PC-3 (cell line): ENCODE results near the gene ELOVL5. TPM values are rescaled to one million over a fixed set of nuclear protein-coding genes. Genes with fewer than 3 reads are reported as not detected.

ENCODE experiments used
- ATAC-seq: fragments of 200-7000 bp; cut with Tn5 transposase; 2 replicates; pipeline ENCODE4 v1.9.1; 2020; ENCODE audit warnings: mild to moderate bottlenecking, moderate library complexity
- BruUV-seq: library from RNA; stranded (reverse); fragments of 400-500 nt; replicated peaks from 2 replicates; lab custom pipeline; 2021; lab: Mats Ljungman, UMichigan
- CTCF ChIA-PET: fragments of 300-600 bp; sonication (Branson Sonifier 250); formaldehyde crosslinking; loops from one replicate; lab custom pipeline; 2022; ENCODE audit warnings: antibody characterized with exemption; lab: Charles Lee
- POLR2A ChIA-PET: fragments of 300-600 bp; sonication (Branson Sonifier 250); formaldehyde crosslinking; loops from one replicate; lab custom pipeline; 2022; ENCODE audit warnings: antibody characterized with exemption; ENCODE audit not compliant: unreplicated experiment; lab: Charles Lee
- DNase-seq: peaks from one replicate; pipeline ENCODE4 v3.0.0-alpha.2; 2015
- H2AFZ ChIP-seq: fragments of 300-600 bp; sonication (generic); 2 replicates; pipeline ENCODE4 v1.6.0; 2016; ENCODE audit warnings: antibody characterized with exemption, low read length
- H3F3A ChIP-seq: fragments of 300-600 bp; sonication (generic); one replicate; pipeline ENCODE4 v1.6.0; 2017; ENCODE audit warnings: antibody characterized with exemption, low read length, control low read depth, mild to moderate bottlenecking; ENCODE audit not compliant: unreplicated experiment
- H3K27ac ChIP-seq: fragments of 300-600 bp; sonication (generic); 2 replicates; pipeline ENCODE4 v1.5.1; 2016; ENCODE audit warnings: mild to moderate bottlenecking, low read length
- H3K27me3 ChIP-seq: fragments of 300-600 bp; sonication (generic); 2 replicates; pipeline ENCODE4 v1.6.1; 2016; ENCODE audit warnings: low read length, mixed read lengths
- H3K36me3 ChIP-seq: fragments of 300-600 bp; sonication (generic); 2 replicates; pipeline ENCODE4 v1.6.1; 2016; ENCODE audit warnings: low read depth, mixed run types, low read length, mixed read lengths
- H3K4me1 ChIP-seq: fragments of 300-600 bp; sonication (generic); 2 replicates; pipeline ENCODE4 v1.5.1; 2016; ENCODE audit warnings: low read length; ENCODE audit not compliant: insufficient read depth
- H3K4me2 ChIP-seq: fragments of 300-600 bp; sonication (generic); 2 replicates; pipeline ENCODE4 v1.6.0; 2016; ENCODE audit warnings: low read length
- H3K4me3 ChIP-seq: fragments of 300-600 bp; sonication (generic); 2 replicates; pipeline ENCODE4 v1.5.1; 2016; ENCODE audit warnings: mild to moderate bottlenecking, low read length, mixed read lengths
- H3K79me2 ChIP-seq: fragments of 300-600 bp; sonication (generic); 2 replicates; pipeline ENCODE4 v1.6.1; 2017; ENCODE audit warnings: low read length, mixed read lengths
- H3K9ac ChIP-seq: fragments of 300-600 bp; sonication (generic); 2 replicates; pipeline ENCODE4 v1.6.0; 2016; ENCODE audit warnings: mild to moderate bottlenecking, low read length
- H3K9me2 ChIP-seq: fragments of 300-600 bp; sonication (generic); replicated peaks from 2 replicates; pipeline ENCODE4 v1.6.1; 2016; ENCODE audit warnings: mixed run types, low read length, mixed read lengths
- H3K9me3 ChIP-seq: fragments of 300-600 bp; sonication (generic); 2 replicates; pipeline ENCODE4 v1.6.1; 2016; ENCODE audit warnings: low read length, mixed read lengths
- H4K20me1 ChIP-seq: fragments of 300-600 bp; sonication (generic); 2 replicates; pipeline ENCODE4 v1.6.1; 2016; ENCODE audit warnings: low read length, mixed read lengths
- EZH2 ChIP-seq: fragments of 300-600 bp; sonication (generic); IDR thresholded peaks from one replicate; pipeline ENCODE4 v1.6.1; 2017; ENCODE audit warnings: antibody characterized with exemption, mild to moderate bottlenecking, low read length; ENCODE audit not compliant: unreplicated experiment
- EZH2phosphoT487 ChIP-seq: fragments of 300-600 bp; sonication (generic); IDR thresholded peaks from 2 replicates; pipeline ENCODE4 v1.6.1; 2018; ENCODE audit warnings: mild to moderate bottlenecking, antibody characterized with exemption, low read length, borderline replicate concordance
- intact Hi-C: fragments of 100-400 bp; cut with micrococcal nuclease; formaldehyde crosslinking; loops from 2 replicates; pipeline ENCODE4 v1.9.0; 2023
- total RNA-seq: library from RNA; depleted of rRNA; stranded (reverse); fragments of >200 nt; gene quantifications from 2 replicates; pipeline ENCODE4 v1.2.3, GENCODE V29; 2014
- TF ChIP-seq, protein P1 (sequence below): fragments of 300-600 bp; sonication (generic); conservative IDR thresholded peaks from 2 replicates; pipeline ENCODE4 v1.5.1; 2017; ENCODE audit warnings: antibody characterized with exemption, low read depth, mild to moderate bottlenecking, low read length

The ELOVL5 gene
- total RNA-seq, 1 experiment from 2014 or later, result 62.7 TPM

DNA sequence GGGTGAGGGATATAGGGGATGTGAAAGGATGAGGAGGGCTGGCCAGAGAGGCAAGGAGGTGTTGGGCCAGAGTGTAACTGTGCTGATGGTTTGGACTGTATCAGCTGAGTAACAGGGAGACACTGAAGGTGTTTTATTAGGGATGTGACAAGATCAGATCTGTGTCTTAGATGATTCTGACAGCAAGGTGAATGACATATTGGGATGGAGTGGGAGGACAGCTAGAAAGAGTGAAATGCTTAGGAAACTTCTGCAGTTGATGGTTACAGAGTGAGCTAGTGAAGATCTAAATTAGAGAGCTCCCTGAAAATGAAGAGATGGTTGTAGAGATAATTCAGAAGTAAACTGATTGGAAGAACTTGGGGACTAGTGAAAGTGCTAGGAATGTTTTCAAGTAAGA lies 47.2 kb upstream of the ELOVL5 start:
- intact Hi-C loops, result no loop called here
- BruUV-seq, result no TSS peak
- Histone ChIP-seq H3K36me3 (no peaks in the 10 kb centered on the region), H4K20me1 (no peaks in the 10 kb centered on the region), H3K4me1 (peaks cover 28% of the 10 kb centered on the region), H2AFZ (no peak overlapping the region), H3K9me3 (no peaks in the 10 kb centered on the region), H3K4me3 (no peak overlapping the region), H3F3A (peaks cover 9% of the 10 kb centered on the region), H3K4me2 (no peak overlapping the region), H3K9me2 (no peaks in the 10 kb centered on the region), H3K27ac (no peak overlapping the region), H3K27me3 (no peaks in the 10 kb centered on the region), H3K9ac (no peak overlapping the region), H3K79me2 (no peaks in the 10 kb centered on the region)
- ChIA-PET POLR2A (interaction anchor here (0.6 kb wide), 1 partner anchor 63 kb away, joined by 3 read pairs; no protein-coding TSS in a partner anchor), CTCF (no interaction called here)
- TF ChIP-seq EZH2phosphoT487, result no peak
- TF ChIP-seq, protein P1, sequence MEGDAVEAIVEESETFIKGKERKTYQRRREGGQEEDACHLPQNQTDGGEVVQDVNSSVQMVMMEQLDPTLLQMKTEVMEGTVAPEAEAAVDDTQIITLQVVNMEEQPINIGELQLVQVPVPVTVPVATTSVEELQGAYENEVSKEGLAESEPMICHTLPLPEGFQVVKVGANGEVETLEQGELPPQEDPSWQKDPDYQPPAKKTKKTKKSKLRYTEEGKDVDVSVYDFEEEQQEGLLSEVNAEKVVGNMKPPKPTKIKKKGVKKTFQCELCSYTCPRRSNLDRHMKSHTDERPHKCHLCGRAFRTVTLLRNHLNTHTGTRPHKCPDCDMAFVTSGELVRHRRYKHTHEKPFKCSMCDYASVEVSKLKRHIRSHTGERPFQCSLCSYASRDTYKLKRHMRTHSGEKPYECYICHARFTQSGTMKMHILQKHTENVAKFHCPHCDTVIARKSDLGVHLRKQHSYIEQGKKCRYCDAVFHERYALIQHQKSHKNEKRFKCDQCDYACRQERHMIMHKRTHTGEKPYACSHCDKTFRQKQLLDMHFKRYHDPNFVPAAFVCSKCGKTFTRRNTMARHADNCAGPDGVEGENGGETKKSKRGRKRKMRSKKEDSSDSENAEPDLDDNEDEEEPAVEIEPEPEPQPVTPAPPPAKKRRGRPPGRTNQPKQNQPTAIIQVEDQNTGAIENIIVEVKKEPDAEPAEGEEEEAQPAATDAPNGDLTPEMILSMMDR, result no peak
- TF ChIP-seq EZH2, result no peak
- DNase-seq (no peak), ATAC-seq (no peak)

DNA sequence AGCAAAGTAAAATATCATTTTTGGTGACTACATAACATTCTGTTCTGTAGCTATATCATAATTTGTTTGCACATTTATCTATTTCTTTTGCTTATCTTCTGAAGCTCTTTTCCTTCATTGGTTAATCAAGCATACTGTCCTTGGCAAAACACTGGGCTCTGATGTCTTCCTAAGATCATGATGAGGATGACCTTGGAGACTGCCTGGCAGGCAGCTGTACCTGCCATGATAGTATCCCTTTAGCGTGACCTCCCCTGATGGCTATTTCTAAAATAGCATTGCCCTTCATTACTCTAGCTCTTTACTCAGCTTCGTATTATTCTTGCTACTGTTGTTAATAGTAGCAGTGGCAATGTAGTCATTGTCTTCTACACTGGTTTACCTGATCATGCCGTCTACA lies 46.0 kb upstream of the ELOVL5 start:
- POLR2A ChIA-PET, result no interaction called here
- TF ChIP-seq EZH2phosphoT487, result no peak
- no peak for TF ChIP-seq EZH2
- TF ChIP-seq, protein P1, result no peak
- H3K36me3 ChIP-seq, result no peaks in the 10 kb centered on the region
- intact Hi-C loops, result no loop called here
- H3K79me2 ChIP-seq, result no peaks in the 10 kb centered on the region
- CTCF ChIA-PET, result no interaction called here
- H3K27me3 ChIP-seq, result no peaks in the 10 kb centered on the region
- peaks cover 27% of the 10 kb centered on the region for H3K4me1 ChIP-seq
- no peak overlapping the region for H3K9ac ChIP-seq
- DNase-seq (no peak), ATAC-seq (no peak)
- H3K4me3 ChIP-seq, result no peak overlapping the region
- BruUV-seq, result no TSS peak
- H3K9me3 ChIP-seq, result no peaks in the 10 kb centered on the region
- H3K27ac ChIP-seq, result no peak overlapping the region
- H2AFZ ChIP-seq, result no peak overlapping the region
- peaks cover 9% of the 10 kb centered on the region for H3F3A ChIP-seq
- no peaks in the 10 kb centered on the region for H3K9me2 ChIP-seq
- H3K4me2 ChIP-seq, result no peak overlapping the region
- no peaks in the 10 kb centered on the region for H4K20me1 ChIP-seq

DNA sequence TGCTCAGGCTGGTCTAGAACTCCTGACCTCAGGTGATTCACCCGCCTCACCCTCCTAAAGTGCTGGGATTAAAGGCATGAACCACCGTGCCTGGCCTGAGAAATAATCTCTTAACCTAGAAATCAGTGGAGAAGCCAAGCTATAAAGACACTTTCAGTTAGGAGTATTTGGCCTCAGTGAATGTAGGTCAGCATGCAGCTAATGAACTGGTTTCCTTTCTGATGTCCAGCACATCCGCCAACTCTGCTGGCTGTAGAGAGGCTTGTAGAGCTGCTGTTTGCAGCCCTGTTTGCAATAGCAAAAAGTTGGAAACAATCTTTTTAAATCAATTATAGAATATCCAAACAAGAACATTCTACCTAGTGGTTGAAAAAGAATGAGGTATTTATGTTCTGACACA lies 42.4 kb upstream of the ELOVL5 start:
- DNase-seq, result no peak
- Histone ChIP-seq H3F3A (no peaks in the 10 kb centered on the region), H3K27ac (no peak overlapping the region), H4K20me1 (no peaks in the 10 kb centered on the region), H3K27me3 (no peaks in the 10 kb centered on the region), H3K79me2 (no peaks in the 10 kb centered on the region), H3K4me3 (no peak overlapping the region), H3K9ac (no peak overlapping the region), H3K9me3 (no peaks in the 10 kb centered on the region), H3K4me2 (no peak overlapping the region), H3K4me1 (peaks cover 4% of the 10 kb centered on the region; the same call in 1 of the 2 replicates), H2AFZ (no peak overlapping the region), H3K9me2 (no peaks in the 10 kb centered on the region), H3K36me3 (no peaks in the 10 kb centered on the region)
- no TSS peak for BruUV-seq
- TF ChIP-seq EZH2 (no peak), EZH2phosphoT487 (no peak)
- TF ChIP-seq, protein P1, result no peak
- CTCF ChIA-PET, result no interaction called here
- intact Hi-C loops, result no loop called here
- no peak for ATAC-seq
- POLR2A ChIA-PET, result no interaction called here
